ENCODE measurements around the gene HECA.
"Not testable (repeated sequence)": the region's sequence is repeated elsewhere in the genome, so short reads cannot be mapped to it uniquely, and the experiment has no call there.

The HECA gene, protein sequence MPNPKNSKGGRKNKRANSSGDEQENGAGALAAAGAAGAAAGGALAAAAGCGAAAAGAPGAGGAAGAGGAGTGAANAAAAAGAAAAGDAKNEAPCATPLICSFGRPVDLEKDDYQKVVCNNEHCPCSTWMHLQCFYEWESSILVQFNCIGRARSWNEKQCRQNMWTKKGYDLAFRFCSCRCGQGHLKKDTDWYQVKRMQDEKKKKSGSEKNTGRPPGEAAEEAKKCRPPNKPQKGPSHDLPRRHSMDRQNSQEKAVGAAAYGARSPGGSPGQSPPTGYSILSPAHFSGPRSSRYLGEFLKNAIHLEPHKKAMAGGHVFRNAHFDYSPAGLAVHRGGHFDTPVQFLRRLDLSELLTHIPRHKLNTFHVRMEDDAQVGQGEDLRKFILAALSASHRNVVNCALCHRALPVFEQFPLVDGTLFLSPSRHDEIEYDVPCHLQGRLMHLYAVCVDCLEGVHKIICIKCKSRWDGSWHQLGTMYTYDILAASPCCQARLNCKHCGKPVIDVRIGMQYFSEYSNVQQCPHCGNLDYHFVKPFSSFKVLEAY

DNA sequence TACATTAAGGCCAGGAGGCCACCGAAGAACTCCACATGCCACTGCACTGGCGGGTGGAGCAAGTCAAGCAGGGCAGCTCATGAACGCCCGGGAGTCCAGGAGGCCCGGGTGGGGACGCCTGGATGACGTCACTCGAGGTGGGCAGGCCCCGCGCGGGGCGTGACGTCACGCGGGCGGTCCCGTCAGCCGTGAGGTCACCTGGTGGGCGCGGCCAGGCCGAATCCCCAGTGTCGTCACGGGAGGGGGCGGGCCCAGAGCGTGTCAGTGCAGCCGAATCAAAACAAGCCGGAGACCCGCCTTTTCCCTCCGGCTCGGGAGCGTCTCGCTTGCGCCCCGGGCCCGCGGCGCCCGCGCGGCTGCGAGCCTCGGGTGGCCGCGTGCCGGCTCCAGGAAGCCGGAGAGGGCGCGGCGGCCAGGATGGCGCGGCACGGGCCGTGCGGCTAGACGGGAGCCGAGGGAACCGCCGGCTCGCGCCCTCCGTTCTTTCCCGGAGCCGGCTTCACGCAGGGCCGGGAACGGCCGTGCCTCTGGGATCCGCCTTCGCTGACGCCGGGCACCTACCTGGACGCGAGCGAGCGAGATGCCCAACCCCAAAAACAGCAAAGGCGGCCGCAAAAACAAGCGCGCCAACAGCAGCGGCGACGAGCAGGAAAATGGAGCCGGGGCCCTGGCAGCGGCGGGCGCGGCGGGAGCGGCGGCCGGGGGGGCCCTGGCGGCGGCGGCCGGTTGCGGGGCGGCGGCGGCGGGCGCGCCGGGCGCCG is at the start of gene HECA:
Gene HECA, plus strand, starts transcription at position 264 of the 761 bp plus-strand sequence. Its CDS starts 317 bp downstream, at position 581.
- no peak for FAIRE-seq

DNA sequence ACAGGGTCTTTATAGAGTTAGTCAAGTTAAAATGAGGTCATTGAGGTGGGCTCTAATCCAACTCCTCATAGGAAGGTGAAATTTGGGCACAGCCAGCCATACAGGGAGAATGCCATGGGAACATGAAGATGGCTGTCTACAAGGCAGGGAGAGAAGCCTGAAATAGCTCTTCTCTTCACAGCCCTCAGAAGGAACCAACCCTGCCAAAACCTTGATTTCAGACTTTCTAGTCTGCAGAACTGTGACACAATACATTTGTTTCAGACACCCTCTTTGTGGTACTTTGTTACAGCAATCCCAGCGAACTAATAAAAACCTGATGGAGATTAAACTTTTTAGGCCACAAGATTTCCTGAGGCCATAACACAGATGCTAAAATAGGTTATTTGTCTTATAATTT is 43.1 kb upstream of the HECA start:
- FAIRE-seq: no peak

DNA sequence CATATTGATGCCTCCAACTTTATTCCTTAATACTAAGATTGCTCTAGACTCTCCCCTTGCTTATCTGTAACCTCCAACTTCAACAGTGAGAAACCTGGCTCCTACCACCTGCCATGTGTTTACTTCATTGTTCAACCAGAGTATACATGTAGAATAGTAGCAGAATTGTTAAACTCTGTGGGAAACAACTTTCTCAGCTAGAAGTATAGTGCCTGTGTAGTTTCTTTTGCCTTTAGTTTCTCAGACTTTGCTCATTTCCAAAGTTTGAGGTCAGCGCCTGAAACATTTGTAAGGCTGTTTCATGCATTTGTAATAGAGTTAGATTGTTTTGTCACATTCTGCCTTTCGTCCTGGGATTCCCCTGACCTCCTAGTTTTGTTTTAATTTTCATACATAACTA is 34.9 kb upstream of the HECA start:
- FAIRE-seq: no peak

DNA sequence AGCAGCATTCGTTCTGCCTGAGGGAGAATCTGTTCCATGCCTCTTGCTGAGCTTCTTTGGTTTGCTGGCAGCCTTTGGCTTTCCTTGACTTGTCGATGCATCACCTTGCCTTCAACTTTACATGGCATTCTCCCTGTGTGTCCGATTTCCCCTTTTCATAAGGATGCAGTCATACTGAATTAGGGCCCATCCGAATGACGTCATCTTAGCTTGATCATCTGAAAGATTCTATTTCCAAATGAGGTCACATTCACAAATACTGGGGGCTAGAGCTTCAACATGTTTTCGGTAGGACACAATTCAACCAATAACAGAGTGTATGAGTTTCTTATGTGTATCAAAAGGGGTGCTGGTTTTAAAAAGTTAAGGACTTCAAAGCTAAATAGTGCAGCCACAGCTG is 27.8 kb upstream of the HECA start:
- no peak for FAIRE-seq

DNA sequence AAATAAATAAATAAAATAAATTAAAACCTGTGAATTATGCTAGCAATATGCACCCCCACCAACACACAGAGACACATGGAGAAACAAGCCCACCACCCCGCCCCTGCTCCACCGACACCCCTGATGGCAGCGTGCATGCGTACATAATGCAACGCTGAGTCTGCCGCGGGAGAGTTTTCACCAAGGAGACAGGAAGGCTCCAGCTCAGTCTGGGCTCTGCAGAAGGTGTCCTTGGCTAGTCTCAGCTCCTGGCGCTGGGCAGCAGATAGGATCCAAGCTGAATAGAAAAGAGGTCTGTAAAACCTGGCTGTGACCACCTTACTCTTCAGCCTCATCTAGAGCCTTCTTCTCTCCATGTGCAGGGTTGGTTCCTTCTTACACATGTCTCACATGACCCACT is 26.5 kb upstream of the HECA start:
- FAIRE-seq: no peak

DNA sequence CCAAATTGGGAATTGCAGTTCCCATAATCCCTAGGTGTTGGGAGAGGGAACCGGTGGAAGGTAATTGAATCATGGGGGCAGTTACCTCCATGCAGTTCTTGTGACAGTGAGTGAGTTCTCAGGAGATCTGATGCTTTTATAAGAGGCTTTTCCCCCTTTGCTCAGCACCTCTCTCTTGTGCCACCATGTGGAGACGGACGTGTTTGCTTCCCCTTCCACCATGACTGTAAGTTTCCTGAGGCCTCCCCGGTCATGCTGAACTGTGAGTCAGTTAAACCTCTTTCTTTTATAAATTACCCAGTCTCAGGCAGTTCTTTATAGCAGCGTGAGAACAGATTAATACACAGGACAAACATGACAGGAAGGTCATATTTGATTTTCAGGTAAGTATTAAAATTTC is 25.3 kb upstream of the HECA start:
- FAIRE-seq: no peak

DNA sequence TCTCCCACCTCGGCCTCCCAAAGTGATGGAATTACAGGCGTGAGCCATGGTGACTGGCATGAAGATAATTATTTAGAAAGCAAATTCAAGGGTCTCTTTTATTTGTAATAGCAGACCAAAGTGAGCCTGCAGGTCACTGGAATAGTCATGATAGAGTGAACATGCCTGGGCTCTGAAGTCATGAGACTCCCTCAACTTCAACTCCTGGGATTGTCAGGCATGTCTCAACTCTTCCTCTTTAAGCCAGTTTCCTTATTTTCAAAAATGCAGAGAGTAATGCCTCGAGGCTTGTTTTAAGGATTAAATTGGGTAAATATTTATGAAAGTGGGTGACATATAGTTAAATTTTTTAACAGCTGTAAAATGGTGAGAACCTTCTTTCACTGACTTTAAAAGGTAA is 22.7 kb upstream of the HECA start:
- FAIRE-seq: no peak

DNA sequence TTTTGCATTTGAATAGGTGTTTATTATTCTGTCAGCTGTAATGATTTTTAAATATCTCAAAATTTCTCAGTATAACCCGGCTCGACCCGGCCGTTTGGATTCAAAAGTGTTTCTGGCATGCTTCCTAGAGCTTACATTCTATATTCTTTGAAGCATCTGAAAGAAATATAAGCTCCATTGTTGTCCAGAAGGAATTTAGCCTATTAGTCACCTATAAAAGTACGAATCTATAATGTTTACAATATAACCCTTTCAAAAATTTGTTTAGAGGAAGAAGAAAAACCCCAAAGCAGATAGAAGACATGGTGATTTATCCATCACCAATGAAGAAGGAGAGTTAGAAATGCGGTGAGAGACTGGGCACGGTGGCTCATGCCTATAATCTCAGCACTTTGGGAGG is 22.3 kb upstream of the HECA start:
- FAIRE-seq: no peak

DNA sequence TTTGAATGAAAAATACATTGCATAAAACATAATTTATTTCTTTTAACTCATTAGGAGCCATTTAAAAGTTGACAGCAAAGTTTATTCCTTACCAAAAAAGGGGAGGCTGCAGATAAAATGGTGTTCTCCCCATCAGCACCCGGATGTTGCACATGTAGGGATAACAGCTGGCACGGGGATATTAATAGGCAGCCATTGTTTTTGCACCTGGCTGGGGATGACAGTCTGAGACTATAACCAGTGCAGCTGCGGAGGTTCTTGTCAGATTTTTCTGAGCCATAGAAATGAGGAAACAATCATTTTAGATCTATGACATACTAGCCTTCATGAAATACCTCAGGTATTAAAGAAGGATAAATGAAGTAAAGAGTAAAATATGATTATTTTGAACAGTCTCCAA is 20.1 kb upstream of the HECA start:
- no peak for FAIRE-seq

DNA sequence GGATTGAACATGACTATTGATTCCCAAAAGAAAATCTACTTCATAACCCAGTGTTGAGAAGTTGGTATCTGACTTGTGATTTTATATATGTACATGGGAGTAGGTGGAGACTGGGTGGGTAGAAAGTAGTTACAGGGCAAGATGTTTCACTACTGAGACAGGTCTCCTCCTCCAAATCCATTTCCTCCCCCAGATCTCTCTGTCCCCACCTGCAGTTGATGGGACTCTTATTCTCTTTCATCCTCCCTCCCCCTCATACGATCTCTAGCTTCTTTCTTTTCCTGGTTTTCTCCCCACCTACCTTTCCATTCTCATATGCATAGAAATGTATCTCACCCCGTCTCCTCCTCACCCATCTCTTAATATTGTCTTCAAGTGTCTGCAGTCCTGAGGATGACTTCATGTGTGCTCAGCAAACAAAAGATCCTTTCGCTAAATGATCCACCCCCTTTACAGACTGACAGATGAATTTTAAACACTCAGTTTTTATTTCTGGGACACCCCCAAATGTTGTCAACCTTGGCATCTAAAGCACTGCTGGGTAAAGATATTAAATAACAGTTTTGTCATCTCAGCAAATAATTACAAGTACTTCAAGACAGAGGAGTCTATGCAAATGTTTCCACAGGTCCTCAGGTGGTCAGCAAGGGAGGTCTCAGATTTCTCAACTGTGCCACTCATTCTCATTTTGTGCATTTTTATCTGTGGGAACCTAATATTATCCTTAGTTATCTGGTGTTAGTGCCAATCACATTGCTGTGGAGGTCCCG is 18.7 kb upstream of the HECA start:
- no peak for FAIRE-seq

DNA sequence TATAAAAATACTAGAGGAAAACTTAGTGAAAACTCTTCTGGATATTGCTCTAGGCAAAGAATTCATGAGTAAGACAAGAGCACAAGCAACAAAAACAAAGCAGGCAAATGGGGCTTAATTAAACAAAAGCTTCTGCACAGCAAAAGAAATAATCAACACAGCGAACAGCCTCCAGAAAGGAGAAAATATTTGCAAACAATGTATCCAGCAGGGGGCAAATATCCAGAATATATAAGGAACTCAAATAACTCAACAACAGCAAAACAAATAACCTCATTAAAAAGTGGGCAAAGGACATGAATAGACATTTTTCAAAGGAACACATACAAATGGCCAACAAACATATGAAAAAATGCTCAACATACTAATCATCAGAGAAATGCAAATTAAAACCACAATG is 17.1 kb upstream of the HECA start:
- FAIRE-seq: no peak

DNA sequence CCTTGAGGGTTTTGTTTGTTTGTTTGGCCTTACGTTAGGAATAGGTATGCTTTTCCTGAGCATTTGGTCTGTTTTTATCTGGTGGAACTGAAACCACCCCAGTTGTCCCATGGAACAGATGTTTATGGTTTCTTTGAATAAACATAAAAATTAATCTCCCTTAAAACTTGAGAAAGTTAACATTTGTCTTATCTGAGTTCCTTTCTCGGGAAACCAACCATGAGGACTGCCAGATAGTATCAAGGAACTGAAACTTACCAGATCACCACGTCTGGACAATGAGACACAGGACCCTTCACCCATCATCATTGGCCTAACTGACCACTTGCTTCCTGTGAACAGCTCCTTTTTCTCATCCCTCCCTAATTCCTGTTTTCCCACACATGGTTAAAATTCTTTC is 15.3 kb upstream of the HECA start:
- no peak for FAIRE-seq

DNA sequence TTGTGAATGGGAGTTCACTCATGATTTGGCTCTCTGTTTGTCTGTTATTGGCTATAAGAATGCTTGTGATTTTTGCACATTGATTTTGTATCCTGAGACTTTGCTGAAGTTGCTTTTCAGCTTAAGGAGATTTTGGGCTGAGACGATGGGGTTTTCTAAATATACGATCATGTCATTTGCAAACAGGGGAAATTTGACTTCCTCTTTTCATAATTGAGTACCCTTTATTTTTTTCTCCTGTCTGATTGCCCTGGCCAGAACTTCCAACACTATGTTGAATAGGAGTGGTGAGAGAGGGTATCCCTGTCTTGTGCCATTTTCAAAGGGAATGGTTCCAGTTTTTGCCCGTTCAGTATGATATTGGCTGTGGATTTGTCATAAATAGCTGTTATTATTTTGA is 12.1 kb upstream of the HECA start:
- FAIRE-seq: not testable (repeated sequence)

DNA sequence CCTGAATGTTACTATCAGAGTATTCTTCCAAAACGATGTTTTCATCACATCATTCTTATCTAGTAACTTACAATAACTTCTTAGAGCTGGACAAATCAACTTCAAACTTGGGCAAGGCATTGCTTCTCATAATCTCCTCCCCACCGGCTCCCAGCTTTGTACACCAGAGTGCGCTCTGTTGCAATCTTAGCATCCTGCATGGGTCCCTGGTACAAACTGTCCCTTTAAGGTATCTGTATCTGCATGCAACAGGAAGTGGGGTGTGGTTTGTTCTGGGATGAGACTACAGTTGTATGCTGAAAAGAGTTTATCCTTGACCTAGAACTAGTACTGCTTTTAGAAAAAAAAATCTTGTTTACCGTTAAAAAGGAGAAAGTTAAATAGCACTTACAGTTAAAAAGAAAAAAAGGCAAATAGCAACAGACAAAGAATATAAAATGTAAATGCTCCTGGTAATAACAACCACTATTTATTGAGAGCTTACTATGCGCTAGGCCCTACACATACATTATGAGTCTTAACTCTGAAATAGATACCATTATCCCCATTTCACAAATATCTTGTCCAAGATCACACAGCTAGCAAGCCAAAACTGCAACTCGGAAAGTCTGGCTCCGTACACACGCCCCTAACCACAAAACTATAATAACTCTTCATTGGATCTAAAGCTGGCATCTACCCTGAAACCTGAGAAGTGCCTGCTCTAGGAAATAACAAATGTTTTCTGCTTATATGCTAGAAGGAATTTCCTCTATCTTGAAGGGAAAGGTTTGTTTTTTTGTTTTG is 9.8 kb upstream of the HECA start:
- no peak for FAIRE-seq

DNA sequence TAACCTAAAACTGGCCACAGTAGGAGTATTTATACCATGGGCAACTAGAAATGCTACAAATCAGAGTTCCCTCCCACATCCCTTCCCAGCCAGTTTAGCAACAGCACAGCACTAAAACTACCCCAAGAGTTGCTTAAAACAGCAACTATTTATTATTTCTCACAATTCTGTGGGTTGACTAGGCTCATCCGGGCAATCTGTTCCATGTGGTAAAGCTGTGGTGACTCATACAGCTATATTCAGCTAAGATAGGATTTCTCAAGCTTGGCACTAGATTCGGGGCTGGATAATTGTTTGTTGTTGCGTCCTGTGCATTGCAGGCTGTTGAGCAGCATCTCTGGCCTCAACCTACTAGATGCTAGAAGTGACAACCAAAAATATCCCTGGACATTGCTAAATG is 8.6 kb upstream of the HECA start:
- FAIRE-seq: no peak

DNA sequence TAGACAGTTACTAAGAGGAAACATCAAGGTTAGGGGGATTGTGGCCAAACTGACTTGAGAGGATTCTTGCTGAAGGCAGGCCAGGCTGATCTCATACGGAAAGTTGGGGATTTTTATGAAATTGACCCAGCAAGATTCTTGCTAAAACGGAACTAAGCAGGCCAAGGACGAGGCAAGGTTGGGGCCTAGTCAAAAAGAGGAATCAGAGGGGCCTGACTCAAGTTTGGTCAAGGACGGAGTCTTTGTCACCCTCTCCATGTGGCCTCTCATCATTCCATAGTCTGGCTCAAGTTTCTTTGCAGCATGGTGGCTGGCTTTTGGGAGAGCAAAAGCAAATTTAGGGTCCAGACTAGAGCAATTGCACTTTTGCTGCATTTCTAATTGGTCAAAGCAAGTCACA is 7.9 kb upstream of the HECA start:
- FAIRE-seq: no peak

DNA sequence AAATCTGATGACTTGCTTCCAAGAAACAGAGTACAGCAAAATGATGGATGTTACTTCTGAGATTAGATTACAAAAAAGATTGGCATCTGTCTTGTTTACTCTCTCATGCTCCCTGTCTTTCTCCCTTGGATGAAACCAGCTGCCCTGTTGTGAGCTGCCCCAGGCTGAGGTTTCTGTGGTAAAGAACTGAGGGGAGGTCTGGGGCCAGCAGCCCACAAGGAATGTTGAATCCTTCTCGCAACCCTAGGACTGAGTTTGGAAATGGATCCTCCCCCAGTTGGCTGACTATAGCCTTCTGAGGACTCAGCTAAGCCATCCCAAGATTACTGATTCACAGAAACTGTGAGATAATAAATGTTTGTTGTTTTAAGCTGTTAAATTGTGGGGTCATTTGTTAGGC is 5.6 kb upstream of the HECA start:
- FAIRE-seq: no peak

DNA sequence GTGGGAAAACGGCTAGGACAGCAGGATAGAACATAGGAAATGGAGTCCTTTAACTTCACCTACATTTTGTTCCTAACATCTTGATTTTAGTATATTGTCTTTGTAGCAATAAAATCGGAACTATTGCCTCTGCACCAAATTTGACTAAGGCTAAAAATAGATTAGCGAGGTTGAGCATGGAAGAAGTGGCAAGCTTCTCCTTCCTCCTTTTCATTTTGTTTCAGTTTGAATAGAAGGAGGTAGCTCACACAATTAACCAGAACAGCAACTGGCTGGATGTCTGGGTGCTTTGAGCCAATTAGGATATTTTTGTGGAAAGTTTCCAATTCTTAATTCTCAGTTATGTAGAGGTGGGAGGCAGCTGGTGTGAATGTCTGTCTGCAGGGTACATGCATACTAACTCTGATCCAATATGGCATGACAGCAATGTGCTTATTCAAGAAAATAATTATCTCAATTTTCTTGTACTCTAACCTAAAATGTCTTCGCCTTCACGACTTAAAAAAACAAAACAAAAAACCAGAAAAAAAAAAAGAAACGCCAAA is 3.1 kb upstream of the HECA start:
- no peak for FAIRE-seq

DNA sequence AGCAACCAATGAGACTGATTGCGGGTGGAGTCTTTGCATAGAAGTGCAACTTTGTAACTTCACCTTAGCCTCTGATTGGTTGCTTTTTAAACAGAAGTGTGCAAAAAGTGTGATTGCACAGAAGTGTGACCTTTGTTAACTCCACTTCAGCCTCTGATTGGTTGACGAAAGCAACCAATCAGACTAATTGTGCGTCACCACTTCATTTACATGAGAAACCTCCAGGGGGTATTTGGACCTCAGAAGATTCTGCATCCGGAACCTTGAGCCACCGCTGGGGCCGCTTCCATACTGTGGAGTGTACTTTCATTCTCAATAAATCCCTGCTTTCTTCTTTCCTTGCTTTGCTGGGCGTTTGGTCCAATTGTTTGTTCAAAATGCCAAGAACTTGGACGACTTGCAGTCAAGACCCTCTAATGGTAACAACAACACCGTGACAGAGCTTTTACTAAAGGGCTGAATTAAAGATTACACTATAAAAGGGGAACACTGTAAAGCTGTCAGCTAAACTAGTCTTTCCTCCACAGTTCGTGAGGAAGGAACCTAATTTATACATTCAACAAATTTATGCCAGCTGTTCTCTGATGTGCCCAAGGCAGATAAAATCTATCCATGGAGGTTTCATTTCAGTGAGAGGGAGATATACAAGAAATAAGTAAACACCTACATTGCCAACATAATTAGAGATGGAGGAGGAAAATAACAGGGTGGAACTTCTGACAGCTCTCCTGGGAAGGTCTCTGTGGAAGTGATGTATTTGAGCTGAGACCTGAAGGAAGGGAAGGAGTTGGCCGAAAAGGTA is 1.4 kb upstream of the HECA start:
- no peak for FAIRE-seq

DNA sequence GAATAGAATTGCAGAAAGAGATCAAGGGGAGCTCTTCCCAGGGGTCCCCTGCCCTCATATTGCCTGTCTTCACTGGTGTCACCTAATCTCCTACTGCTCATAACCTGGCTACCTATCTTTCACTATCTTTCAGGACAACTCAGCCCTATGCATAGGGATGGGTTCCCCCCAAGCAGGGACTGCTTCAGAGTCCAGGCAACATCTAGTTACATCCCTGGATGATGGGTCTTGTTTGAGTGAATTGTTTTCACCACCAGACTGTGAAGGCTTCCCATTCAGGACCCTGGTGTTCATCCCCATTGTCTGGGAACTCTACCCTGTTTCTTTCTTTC is 850 bp upstream of the HECA start:
- FAIRE-seq: no peak

Measured in endometrium (tissue), 2 donors.